Progenitor cell of endocrine pancreas (in vitro differentiated cells): ENCODE measurements around the gene ZNF560. TPM values are rescaled to one million over a fixed set of nuclear protein-coding genes. Genes with fewer than 3 reads are reported as not detected.

Experiments
- DNase-seq: peaks from one replicate; pipeline ENCODE4 v3.0.0; 2021; ENCODE audit warnings: low spot score; ENCODE audit not compliant: unreplicated experiment
- H3K27ac Mint-ChIP-seq: 2 replicates; pipeline ENCODE4 v1.8.0; 2021; ENCODE audit warnings: mild to moderate bottlenecking, moderate library complexity, mixed read lengths
- H3K27me3 Mint-ChIP-seq: 2 replicates; pipeline ENCODE4 v1.8.0; 2021; ENCODE audit warnings: mixed read lengths
- H3K36me3 Mint-ChIP-seq: 2 replicates; pipeline ENCODE4 v1.8.0; 2022; ENCODE audit warnings: mixed read lengths; ENCODE audit not compliant: insufficient read depth
- H3K4me1 Mint-ChIP-seq: 2 replicates; pipeline ENCODE4 v1.8.0; 2021; ENCODE audit warnings: low read depth, mixed read lengths
- H3K4me3 Mint-ChIP-seq: 2 replicates; pipeline ENCODE4 v1.8.0; 2021; ENCODE audit warnings: low read depth, mild to moderate bottlenecking, moderate library complexity, mixed read lengths
- H3K9me3 Mint-ChIP-seq: 2 replicates; pipeline ENCODE4 v1.8.0; 2021; ENCODE audit warnings: low read depth, mixed read lengths
- CTCF ChIP-seq: fragments of 200-600 bp; sonication (generic); IDR thresholded peaks from one replicate; pipeline ENCODE4 v1.5.0; 2021; ENCODE audit warnings: antibody characterized with exemption, mild to moderate bottlenecking; ENCODE audit not compliant: unreplicated experiment
- total RNA-seq: library from RNA; stranded (reverse); gene quantifications from 2 replicates; pipeline ENCODE4 v1.2.1, GENCODE V29; 2021

Gene ZNF560
- total RNA-seq, 1 donor from 2014 or later, result not detected

DNA sequence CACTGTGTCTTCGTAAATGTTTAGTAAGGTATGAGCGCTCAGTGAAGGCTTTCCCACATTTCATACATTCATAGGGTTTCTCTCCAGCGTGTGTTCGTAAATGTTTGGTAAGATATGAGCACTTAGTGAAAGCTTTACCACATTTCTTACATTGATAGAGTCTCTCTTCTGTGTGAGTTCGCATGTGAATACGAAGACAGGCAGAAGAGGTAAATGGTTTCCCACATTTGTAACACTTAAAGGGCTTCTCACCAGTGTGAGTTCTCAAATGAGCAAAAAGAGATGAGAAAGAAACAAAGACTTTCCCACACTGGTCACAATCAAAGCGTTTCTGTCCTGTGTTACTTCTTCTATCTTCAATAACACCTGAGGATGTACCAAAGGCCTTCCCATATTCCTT, 31.3 kb downstream of the ZNF560 start:
- H3K27ac Mint-ChIP-seq, result no peak overlapping the region
- no peak for DNase-seq
- peaks cover 7% of the 10 kb centered on the region for H3K36me3 Mint-ChIP-seq
- no peak overlapping the region for H3K4me3 Mint-ChIP-seq
- no peaks in the 10 kb centered on the region for H3K27me3 Mint-ChIP-seq
- no peak for TF ChIP-seq CTCF
- no peaks in the 10 kb centered on the region for H3K4me1 Mint-ChIP-seq
- peaks cover 63% of the 10 kb centered on the region for H3K9me3 Mint-ChIP-seq

- peaks cover 65% of the 10 kb centered on the region for H3K9me3 Mint-ChIP-seq
Measured at GRCh38 chr19:9461938-9462337, 36.5 kb downstream of the ZNF560 start.

DNA sequence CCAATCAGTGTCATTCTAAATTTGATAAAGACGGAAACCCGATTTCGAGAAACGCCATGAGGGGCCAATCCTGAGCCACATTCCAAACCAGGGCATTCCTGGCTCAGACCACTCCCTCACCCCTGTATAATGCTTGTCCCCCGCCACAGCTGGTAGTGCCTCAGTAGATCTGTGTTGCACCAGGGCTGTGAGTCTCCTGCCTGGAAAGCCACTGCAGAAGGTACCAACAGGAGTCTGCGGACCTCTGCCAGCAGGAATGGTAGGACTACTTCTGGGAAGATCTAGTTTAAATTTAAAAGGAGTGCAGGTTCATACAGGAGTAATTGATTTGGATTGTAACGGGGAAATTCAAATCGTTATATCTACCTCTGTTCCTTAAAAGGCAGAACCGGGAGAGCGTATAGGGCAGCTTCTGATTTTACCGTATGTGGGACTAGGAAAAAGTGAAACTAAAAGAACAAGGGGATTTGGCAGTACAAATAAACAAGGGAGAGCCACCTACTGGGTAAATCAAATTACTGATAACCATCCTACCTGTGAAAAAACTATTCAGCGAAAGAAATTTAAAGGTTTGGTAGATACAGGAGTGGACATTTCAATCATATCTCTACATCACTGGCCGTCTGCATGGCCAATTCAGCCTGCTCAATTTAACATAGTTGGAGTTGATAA, 42.3 kb downstream of the ZNF560 start:
- Mint-ChIP-seq H3K4me1 (no peaks in the 10 kb centered on the region), H3K36me3 (peaks cover 32% of the 10 kb centered on the region), H3K9me3 (peaks cover 70% of the 10 kb centered on the region), H3K4me3 (no peak overlapping the region), H3K27ac (no peak overlapping the region), H3K27me3 (no peaks in the 10 kb centered on the region)
- no peak for TF ChIP-seq CTCF
- no peak for DNase-seq

More at GRCh38 chr19:9461938-9462337, 36.5 kb downstream of the ZNF560 start:
- H3K36me3 Mint-ChIP-seq, result peaks cover 29% of the 10 kb centered on the region
- DNase-seq, result no peak
- no peaks in the 10 kb centered on the region for H3K4me1 Mint-ChIP-seq
- no peak overlapping the region for H3K27ac Mint-ChIP-seq
- H3K27me3 Mint-ChIP-seq, result no peaks in the 10 kb centered on the region
- H3K4me3 Mint-ChIP-seq, result no peak overlapping the region
- TF ChIP-seq CTCF, result no peak

DNA sequence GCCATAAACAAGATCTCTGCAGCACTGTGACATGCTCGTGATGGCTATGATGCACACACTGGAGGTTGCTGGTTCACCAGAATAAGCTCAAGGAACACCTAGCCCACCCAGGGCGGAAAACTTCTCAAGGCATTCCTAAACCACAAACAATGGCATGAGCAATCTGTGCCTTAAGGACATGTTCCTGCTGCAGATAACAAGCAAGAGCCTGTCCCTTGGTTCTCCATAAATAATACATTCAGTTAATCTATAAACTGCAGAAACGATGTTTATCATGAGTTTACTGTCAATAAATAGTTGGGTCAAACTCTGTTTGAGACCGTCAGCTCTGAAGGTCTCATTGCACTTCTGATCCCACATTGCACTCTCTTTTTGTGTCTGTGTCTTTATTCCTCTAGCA, 44.5 kb downstream of the ZNF560 start:
- Mint-ChIP-seq H3K27me3 (no peaks in the 10 kb centered on the region), H3K4me1 (no peaks in the 10 kb centered on the region), H3K9me3 (peaks cover 63% of the 10 kb centered on the region), H3K36me3 (peaks cover 26% of the 10 kb centered on the region), H3K4me3 (no peak overlapping the region), H3K27ac (no peak overlapping the region)
- no peak for DNase-seq
- TF ChIP-seq CTCF, result no peak

DNA sequence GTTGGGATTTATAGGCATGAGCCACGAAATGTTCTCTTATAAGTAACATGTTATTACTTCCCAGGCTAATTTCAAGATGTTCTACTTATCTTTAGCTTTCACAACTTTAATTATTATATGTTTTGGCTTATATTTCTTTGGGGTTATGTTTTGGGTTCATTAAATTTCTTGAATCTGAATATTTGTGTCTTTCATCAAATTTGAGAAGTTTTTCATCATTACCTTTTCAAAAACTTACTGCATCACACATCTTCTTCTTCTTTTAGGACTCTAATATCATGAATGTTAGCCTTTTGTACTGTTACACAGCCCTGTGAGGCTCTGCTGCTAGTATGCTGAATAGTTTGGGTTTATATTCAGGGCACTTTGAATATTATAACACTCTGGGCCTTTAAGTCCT, 53.4 kb downstream of the ZNF560 start:
- peaks cover 53% of the 10 kb centered on the region for H3K36me3 Mint-ChIP-seq

More for the DNA sequence above, 53.4 kb downstream of the ZNF560 start:
- H3K27me3 Mint-ChIP-seq, result no peaks in the 10 kb centered on the region
- TF ChIP-seq CTCF, result no peak
- no peak overlapping the region for H3K4me3 Mint-ChIP-seq
- H3K9me3 Mint-ChIP-seq, result peaks cover 48% of the 10 kb centered on the region
- H3K4me1 Mint-ChIP-seq, result no peaks in the 10 kb centered on the region
- no peak for DNase-seq
- H3K27ac Mint-ChIP-seq, result no peak overlapping the region
